Fibroblast of the aortic adventitia (primary cell): ENCODE measurements around the gene RAPGEFL1. TPM values are rescaled to one million over a fixed set of nuclear protein-coding genes. Genes with fewer than 3 reads are reported as not detected.
"Not testable (repeated sequence)": the region's sequence is repeated elsewhere in the genome, so short reads cannot be mapped to it uniquely, and the experiment has no call there.

Experiments
- DNase-seq: peaks from one replicate; pipeline ENCODE4 v3.0.0-alpha.2; 2010; ENCODE audit warnings: low read depth
- H3K4me3 ChIP-seq: 2 replicates; pipeline ENCODE4 v1.5.1; 2011; ENCODE audit warnings: low read depth, mild to moderate bottlenecking, control low read depth, low read length, moderate library complexity
- CTCF ChIP-seq: IDR thresholded peaks from 2 replicates; pipeline ENCODE4 v1.5.1; 2011; ENCODE audit warnings: mild to moderate bottlenecking, low read length, control low read depth, inconsistent platforms; ENCODE audit not compliant: insufficient read depth
- total RNA-seq: library from RNA; depleted of rRNA; stranded (reverse); fragments of >200 nt; gene quantifications from 2 replicates; pipeline ENCODE4 v1.2.3, GENCODE V29; 2012; ENCODE audit warnings: low replicate concordance

The RAPGEFL1 gene
- total RNA-seq, result 2.1 and 3.8 TPM in 2 replicates

GRCh38 chr17:40177275-40177874, at the start of gene RAPGEFL1:
RAPGEFL1 (plus strand) TSS chr17:40177470; CDS start chr17:40177862, 392 bp downstream.
- no peak for TF ChIP-seq CTCF
- peak within 1 kb of the TSS; percentile 54 for H3K4me3 ChIP-seq
- peak; percentile 31 for DNase-seq

GRCh38 chr17:40129498-40129897, 47.8 kb upstream of the RAPGEFL1 start:
- H3K4me3 ChIP-seq, result no peak overlapping the region
- no peak for TF ChIP-seq CTCF
- DNase-seq, result no peak

- no peak overlapping the region for H3K4me3 ChIP-seq
- no peak for TF ChIP-seq CTCF
- DNase-seq, result no peak
These were observed 46.8 kb upstream of the RAPGEFL1 start for GRCh38 chr17:40130352-40131042.

GRCh38 chr17:40134184-40134583, 43.1 kb upstream of the RAPGEFL1 start:
- no peak for TF ChIP-seq CTCF
- no peak overlapping the region for H3K4me3 ChIP-seq
- no peak for DNase-seq

GRCh38 chr17:40135817-40136216, 41.5 kb upstream of the RAPGEFL1 start:
- DNase-seq, result no peak
- no peak overlapping the region for H3K4me3 ChIP-seq
- no peak for TF ChIP-seq CTCF

- H3K4me3 ChIP-seq, result peak overlapping the region; percentile 69
- DNase-seq, result no peak
- TF ChIP-seq CTCF, result no peak
These were observed 37.7 kb upstream of the RAPGEFL1 start for GRCh38 chr17:40139566-40140058.

GRCh38 chr17:40143166-40143565, 34.1 kb upstream of the RAPGEFL1 start:
- not testable (repeated sequence) for H3K4me3 ChIP-seq, DNase-seq
